ENCODE results near the gene ST7.

The ST7 gene

DNA sequence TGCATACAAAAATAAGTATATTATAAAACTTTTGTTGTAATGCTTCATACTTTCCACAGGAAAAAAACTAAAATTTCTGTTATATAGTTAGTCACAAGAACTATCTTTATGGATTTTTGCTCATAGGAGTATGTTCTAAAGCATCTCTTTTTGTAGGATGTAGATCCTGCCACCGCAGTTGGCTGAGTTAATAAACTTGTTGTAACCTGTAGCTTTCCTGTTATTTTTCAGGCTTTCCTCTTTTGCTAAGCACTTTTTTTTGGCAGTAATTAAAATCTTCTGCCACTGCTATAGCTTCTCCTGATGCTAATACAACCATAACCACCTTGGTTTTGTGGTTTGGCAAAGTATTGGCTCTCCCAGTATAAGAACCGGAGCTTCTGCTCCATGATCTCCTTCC, 309.2 kb downstream of the ST7 start:
- TF ChIP-seq, protein P1, sequence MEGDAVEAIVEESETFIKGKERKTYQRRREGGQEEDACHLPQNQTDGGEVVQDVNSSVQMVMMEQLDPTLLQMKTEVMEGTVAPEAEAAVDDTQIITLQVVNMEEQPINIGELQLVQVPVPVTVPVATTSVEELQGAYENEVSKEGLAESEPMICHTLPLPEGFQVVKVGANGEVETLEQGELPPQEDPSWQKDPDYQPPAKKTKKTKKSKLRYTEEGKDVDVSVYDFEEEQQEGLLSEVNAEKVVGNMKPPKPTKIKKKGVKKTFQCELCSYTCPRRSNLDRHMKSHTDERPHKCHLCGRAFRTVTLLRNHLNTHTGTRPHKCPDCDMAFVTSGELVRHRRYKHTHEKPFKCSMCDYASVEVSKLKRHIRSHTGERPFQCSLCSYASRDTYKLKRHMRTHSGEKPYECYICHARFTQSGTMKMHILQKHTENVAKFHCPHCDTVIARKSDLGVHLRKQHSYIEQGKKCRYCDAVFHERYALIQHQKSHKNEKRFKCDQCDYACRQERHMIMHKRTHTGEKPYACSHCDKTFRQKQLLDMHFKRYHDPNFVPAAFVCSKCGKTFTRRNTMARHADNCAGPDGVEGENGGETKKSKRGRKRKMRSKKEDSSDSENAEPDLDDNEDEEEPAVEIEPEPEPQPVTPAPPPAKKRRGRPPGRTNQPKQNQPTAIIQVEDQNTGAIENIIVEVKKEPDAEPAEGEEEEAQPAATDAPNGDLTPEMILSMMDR (IDR thresholded peaks at IDR 0.05; ENCODE audit: low read depth, low read length), result no peak

DNA sequence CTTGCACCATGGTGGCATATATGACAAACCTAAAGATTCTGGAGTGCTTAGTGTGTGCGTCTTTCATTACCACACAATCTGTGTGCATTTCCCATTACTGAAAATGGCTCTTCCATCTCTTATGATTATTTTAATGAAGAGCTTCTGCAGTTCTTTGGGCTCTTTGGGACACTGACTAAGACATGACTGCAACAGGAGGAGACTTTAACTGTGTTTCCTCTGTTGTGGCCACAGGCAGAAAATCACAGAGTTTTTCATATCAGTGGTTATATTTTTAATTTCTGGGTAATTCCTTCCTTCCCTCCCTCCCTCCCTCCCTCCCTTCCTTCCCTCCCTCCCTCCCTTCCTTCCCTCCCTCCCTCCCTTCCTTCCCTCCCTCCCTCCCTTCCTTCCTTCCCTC, 311.4 kb downstream of the ST7 start:
- no peak overlapping the region for H3K4me3 ChIP-seq (ENCODE audit: low read depth, low read length)
- TF ChIP-seq, protein P1 (IDR thresholded peaks at IDR 0.05; ENCODE audit: low read depth, low read length), result no peak

More for the DNA sequence above, 309.2 kb downstream of the ST7 start:
- H3K4me3 ChIP-seq (ENCODE audit: low read depth, low read length), result no peak overlapping the region

DNA sequence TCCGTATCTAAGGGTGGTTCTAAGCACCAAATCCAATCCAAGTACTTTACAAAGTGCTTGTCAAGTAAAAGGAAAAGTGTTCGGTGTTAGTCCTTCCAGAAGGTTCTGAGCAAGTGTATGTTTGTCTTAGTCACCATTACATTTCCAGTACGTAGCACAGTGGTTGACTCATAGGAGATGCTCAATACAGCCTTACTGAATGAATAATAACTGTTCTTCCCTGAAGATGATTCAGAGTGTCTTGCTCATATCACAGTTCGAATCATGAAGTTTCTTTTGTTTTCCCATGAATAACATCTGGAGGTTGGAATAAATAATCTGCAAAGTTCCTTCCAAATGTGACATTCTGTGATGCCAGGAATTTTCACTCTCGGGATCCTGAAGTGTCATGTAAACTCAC, 316.1 kb downstream of the ST7 start:
- TF ChIP-seq, protein P1 (IDR thresholded peaks at IDR 0.05; ENCODE audit: low read depth, low read length), result no peak
- H3K4me3 ChIP-seq (ENCODE audit: low read depth, low read length), result no peak overlapping the region

DNA sequence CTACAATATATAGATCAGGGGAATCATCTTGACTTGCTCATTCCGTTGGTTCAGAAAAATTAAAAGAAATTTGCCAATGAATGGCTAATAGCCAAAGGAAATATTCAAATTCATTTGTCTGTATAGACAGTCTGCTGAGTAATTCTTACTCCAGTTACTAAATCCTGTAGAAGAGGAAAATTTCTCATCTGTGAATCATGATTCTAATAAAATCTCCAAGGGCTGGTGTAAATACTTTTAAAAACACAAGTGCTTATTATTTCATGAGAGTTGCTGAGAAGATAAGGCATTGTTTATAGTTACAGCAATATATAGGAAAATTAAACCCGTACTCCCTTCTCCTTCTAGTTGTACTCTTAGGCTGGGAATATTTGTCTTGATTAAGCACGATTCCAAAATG, 316.6 kb downstream of the ST7 start:
- TF ChIP-seq, protein P1 (IDR thresholded peaks at IDR 0.05; ENCODE audit: low read depth, low read length), result no peak
- no peak overlapping the region for H3K4me3 ChIP-seq (ENCODE audit: low read depth, low read length)

DNA sequence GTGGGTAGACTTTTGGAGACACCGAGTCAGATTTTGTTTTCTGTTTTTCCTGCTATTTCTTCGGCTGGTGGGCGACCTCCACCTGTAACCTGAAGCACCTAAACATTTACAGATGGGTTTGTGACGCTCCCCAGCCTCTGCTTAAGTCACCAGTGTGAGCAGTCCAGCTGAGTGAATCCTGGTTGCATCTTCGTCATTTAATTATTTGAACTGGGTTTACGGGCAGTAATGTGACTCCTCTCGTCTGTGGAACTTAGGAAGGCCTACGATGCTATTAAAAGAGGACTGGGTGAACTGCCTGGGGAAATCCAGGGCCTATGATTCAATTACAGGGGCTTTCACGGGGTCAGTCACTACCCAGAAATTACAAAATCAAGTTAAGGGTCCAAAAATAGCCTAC, 317.1 kb downstream of the ST7 start:
- no peak overlapping the region for H3K4me3 ChIP-seq (ENCODE audit: low read depth, low read length)
- TF ChIP-seq, protein P1 (IDR thresholded peaks at IDR 0.05; ENCODE audit: low read depth, low read length), result no peak

DNA sequence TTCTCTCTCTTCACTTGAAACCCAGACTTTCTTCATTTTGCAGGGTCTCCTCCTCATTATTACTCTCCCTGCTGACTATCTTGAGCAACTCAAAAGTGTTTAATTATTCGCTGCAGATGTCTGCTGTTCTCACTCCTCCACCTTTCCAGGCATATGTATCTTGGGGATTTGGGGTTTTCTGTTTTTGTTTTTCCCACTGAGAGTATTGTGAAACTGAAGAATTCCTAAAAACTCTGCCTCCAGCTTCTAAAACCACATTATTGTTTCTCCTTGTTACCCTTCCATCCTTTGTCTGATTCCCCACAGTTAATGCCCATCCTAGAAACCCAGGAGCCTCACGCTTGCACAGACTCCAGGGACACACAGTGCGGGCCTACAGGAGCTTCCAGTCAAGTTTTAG, 318.3 kb downstream of the ST7 start:
- TF ChIP-seq, protein P1 (IDR thresholded peaks at IDR 0.05; ENCODE audit: low read depth, low read length), result no peak
- H3K4me3 ChIP-seq (ENCODE audit: low read depth, low read length), result no peak overlapping the region

DNA sequence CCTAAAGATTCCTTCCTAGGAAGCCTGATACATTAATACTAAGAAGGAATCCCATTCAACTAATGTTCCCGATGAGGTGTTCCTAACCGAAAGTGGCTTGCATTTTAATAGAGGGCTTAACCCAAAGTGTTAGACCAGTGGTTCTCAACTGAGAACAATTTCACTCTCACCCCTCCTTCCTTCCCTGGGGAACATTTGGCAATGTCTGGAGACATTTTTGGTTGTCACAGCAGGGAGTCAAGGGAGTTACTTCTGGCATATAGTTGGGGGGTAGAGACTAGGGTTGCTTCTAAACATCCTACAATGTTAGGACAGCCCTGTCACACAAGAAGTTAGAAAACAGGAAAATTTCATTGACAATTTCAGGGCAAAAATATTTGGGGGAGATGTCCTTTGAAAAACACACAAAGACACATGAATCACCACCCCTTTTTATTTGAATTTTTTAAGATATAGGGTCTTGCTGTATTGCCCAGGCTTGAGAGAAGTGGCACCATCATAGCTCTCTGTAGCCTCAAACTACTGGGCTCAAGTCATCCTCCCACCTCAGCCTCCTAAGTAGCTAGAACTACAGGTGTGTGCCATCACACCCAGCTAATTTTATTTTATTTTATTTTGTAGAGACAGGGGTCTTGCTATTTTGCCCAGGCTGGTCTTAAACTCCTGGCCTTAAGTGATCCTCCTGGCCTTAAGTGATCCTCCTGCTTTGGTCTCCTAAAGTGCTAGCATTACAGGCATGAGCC, 318.9 kb downstream of the ST7 start:
- TF ChIP-seq, protein P1 (IDR thresholded peaks at IDR 0.05; ENCODE audit: low read depth, low read length), result no peak
- H3K4me3 ChIP-seq (ENCODE audit: low read depth, low read length), result no peak overlapping the region
